HG02759 (cell line): Measurements from ENCODE around the gene CRYBG1.
A peak's percentile ranks its signal among the peaks of the same experiment; 100 is the strongest.

Experiments used
- ATAC-seq: cut with Tn5 transposase; IDR thresholded peaks from one replicate; pipeline ENCODE4 v1.9.1; 2021; ENCODE audit warnings: mild to moderate bottlenecking, moderate library complexity; ENCODE audit not compliant: unreplicated experiment

CRYBG1 gene

GRCh38 chr6:106421496-106421895, 61.0 kb downstream of the CRYBG1 start:
- ATAC-seq, result no peak

GRCh38 chr6:106422534-106422933, 62.0 kb downstream of the CRYBG1 start:
- no peak for ATAC-seq

DNA sequence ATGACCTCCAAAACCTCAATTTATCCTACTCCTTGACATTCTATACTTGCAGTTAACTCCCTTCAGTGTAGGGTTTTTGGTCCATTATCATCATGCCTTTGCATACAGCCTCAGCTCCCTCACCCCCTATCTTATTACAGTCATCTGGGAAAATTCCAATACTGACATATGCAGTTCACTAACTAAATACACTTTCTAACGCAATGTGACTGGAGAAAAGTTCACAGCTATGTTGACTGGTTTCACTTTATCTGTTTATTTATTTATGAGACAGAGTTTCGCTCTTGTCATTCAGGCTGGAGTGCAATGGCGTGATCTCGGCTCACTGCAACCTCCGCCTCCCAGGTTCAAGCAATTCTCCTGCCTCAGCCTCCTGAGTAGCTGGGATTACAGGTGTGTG, 64.9 kb downstream of the CRYBG1 start:
- ATAC-seq, result no peak

- no peak for ATAC-seq
These were observed 65.9 kb downstream of the CRYBG1 start for GRCh38 chr6:106426250-106426970.

- ATAC-seq, result no peak
These were observed 69.9 kb downstream of the CRYBG1 start for GRCh38 chr6:106430466-106430865.

- no peak for ATAC-seq
These were observed 70.9 kb downstream of the CRYBG1 start for GRCh38 chr6:106431405-106431804.

- ATAC-seq, result no peak
These were observed 71.5 kb downstream of the CRYBG1 start for GRCh38 chr6:106431972-106432371.

DNA sequence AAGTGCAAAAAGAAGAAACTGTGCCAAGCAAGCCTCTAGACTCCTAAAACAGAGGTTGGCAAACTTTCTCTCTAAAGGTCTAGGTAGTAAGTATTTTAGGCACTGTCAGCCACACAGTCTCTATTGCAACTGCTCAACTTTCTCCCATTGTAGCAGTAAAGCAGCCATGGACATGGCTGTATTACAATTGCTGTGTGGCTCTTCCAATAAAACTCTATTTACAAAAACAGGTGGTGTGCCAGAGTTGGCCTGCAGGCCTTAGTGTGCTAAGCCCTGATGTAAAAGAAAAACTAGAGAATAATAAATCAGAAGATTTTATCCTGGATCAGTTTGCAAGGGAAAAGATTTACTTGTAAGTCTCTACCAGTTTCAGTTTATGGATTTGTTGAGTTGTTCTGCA, 74.0 kb downstream of the CRYBG1 start:
- no peak for ATAC-seq

DNA sequence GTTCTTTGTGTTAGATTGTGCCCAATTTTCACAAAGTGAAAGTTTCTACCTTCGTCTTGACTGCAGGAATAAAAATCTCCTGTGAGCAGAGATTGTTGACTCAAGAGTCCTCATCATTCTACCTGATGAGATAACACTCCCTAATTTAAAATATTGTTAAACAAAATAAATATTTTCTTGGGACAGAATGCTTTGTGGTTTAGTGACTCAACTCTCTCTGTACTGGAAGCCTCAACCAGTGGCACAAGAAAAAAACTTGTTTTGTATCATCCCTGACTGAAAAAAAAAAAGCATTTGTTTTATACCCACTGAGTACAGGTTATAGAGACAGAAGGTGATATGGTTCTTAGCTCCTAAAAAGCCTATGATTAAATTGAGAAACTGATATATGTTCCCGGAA, 78.9 kb downstream of the CRYBG1 start:
- ATAC-seq, result no peak

GRCh38 chr6:106440546-106440945, 80.0 kb downstream of the CRYBG1 start:
- no peak for ATAC-seq

GRCh38 chr6:106442395-106442794, 81.9 kb downstream of the CRYBG1 start:
- ATAC-seq, result no peak

GRCh38 chr6:106444777-106445507, 84.4 kb downstream of the CRYBG1 start:
- ATAC-seq, result peak; percentile 55

GRCh38 chr6:106445508-106445878, 85.0 kb downstream of the CRYBG1 start:
- ATAC-seq, result no peak

GRCh38 chr6:106446287-106446885, 85.9 kb downstream of the CRYBG1 start:
- no peak for ATAC-seq

- no peak for ATAC-seq
These were observed 86.5 kb downstream of the CRYBG1 start for GRCh38 chr6:106446983-106447382.

GRCh38 chr6:106448000-106448426, 87.5 kb downstream of the CRYBG1 start:
- peak; percentile 68 for ATAC-seq

- no peak for ATAC-seq
These were observed 90.1 kb downstream of the CRYBG1 start for GRCh38 chr6:106450653-106451052.

GRCh38 chr6:106451439-106451838, 90.9 kb downstream of the CRYBG1 start:
- ATAC-seq, result no peak

GRCh38 chr6:106452628-106453027, 92.1 kb downstream of the CRYBG1 start:
- no peak for ATAC-seq

DNA sequence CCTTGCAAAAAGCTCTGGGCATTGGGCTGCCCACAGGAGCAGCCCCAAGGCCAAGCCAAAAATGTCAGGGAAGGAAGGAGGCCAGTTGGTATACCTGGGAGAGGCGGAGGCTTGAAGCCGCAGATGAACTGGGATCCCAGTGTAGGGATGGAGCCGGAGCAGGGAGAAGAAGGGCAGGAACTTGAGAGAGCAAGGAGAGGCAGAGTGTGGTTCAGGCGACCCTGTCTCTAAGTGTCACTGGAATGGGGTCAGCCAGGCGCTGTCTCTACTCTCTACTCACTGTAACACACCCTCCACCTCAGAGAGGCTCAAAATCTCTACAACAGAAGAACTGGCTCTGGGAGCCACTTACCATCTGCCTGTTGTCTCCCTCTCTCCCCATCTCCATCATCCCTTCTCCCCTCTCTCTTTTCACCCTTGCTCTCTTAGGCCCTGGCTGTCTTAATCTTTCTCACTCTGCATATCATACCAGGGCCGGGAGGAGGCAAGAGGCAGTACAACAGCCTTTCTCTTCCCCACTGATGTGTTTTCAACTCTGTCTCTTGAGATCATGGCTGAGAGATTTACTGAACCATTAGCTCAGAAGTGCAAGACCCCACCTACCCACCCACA, 93.3 kb downstream of the CRYBG1 start:
- no peak for ATAC-seq

GRCh38 chr6:106456756-106457155, 96.2 kb downstream of the CRYBG1 start:
- ATAC-seq, result no peak
